Suprapubic skin (tissue), 4 donors: ENCODE measurements around the gene SRPX. TPM values are rescaled to one million over a fixed set of nuclear protein-coding genes. Genes with fewer than 3 reads are reported as not detected.

Experiments used
- DNase-seq, 2 donors: peaks; one replicate each; pipeline ENCODE4 v3.0.0-alpha.2; 2019; ENCODE audit warnings: low spot score in 2 of 2
- H3K27ac ChIP-seq: fragments of 200-600 bp; sonication (generic); one replicate; pipeline ENCODE4 v1.5.1; 2019
- H3K27me3 ChIP-seq: fragments of 200-600 bp; sonication (generic); one replicate; pipeline ENCODE4 v1.5.1; 2019
- H3K36me3 ChIP-seq: fragments of 200-600 bp; sonication (generic); one replicate; pipeline ENCODE4 v1.5.1; 2019
- H3K4me1 ChIP-seq: fragments of 200-600 bp; sonication (generic); one replicate; pipeline ENCODE4 v1.5.1; 2019
- H3K4me3 ChIP-seq: fragments of 200-600 bp; sonication (generic); one replicate; pipeline ENCODE4 v1.5.1; 2019; ENCODE audit warnings: mild to moderate bottlenecking
- H3K9me3 ChIP-seq: fragments of 200-600 bp; sonication (generic); one replicate; pipeline ENCODE4 v1.5.1; 2019
- CTCF ChIP-seq, 2 donors: fragments of 200-600 bp in 1 of 2; fragments of 450-650 bp in 1 of 2; sonication (generic) in 1 of 2; IDR thresholded peaks; one replicate each; pipeline ENCODE4 v1.5.1; 2016 to 2019; ENCODE audit warnings: antibody characterized with exemption in 2 of 2, mild to moderate bottlenecking in 1 of 2, moderate library complexity in 1 of 2
- EP300 ChIP-seq: sonication (generic); formaldehyde crosslinking; IDR thresholded peaks from one replicate; pipeline ENCODE4 v1.6.1; 2017; ENCODE audit warnings: antibody characterized with exemption
- POLR2A ChIP-seq, 2 donors: fragments of 450-650 bp; IDR thresholded peaks; one replicate each; pipeline ENCODE4 v1.6.1; 2017; ENCODE audit warnings: antibody characterized with exemption in 2 of 2, mild to moderate bottlenecking in 2 of 2, moderate library complexity in 2 of 2
- POLR2AphosphoS5 ChIP-seq, 3 donors: sonication (generic); formaldehyde crosslinking; IDR thresholded peaks; one replicate each; pipeline ENCODE4 v1.6.1; 2017; ENCODE audit warnings: antibody characterized with exemption in 3 of 3
- WGBS: methylation state at CpG from one replicate; pipeline ENCODE4 v1.1.5; 2018; 5-methylcytosine and 5-hydroxymethylcytosine counted together
- total RNA-seq, 4 donors: library from RNA; depleted of rRNA; stranded (reverse); fragments of >200 nt; gene quantifications; one replicate each; pipeline ENCODE4 v1.1.0, GENCODE V29; 2016

Gene SRPX
- 10 to 100 TPM; 18.4 to 46.5 (median 36.4) TPM for total RNA-seq

GRCh38 chrX:38220415-38221390 is at the start of gene SRPX:
TSS of gene SRPX (minus strand) at chrX:38220871. CDS start at chrX:38220792, 79 bp downstream.
- 37% methylated on average over 50 of the region's 76 CpGs for WGBS
- H3K27me3 ChIP-seq, result no peaks in the 10 kb centered on the region
- no peak for TF ChIP-seq POLR2A (IDR thresholded peaks at IDR 0.05)
- no peak for TF ChIP-seq EP300
- TF ChIP-seq POLR2AphosphoS5 (IDR thresholded peaks at IDR 0.05), result no peak
- no peak for TF ChIP-seq CTCF (IDR thresholded peaks at IDR 0.05)
- H3K36me3 ChIP-seq, result no peaks in the 10 kb centered on the region
- H3K9me3 ChIP-seq, result no peaks in the 10 kb centered on the region
- DNase-seq, result no peak
- peak within 1 kb of the TSS; percentile 58 for H3K4me3 ChIP-seq
- peak within 1 kb of the TSS; percentile 34 for H3K27ac ChIP-seq
- H3K4me1 ChIP-seq, result peaks cover 11% of the 10 kb centered on the region

- Histone ChIP-seq H3K27me3 (no peaks in the 10 kb centered on the region), H3K4me1 (no peaks in the 10 kb centered on the region), H3K36me3 (no peaks in the 10 kb centered on the region), H3K9me3 (no peaks in the 10 kb centered on the region), H3K4me3 (no peak overlapping the region), H3K27ac (no peak overlapping the region)
- WGBS, result 85% methylated on average over 3 of the region's 3 CpGs
- no peak for DNase-seq
- no peak for TF ChIP-seq CTCF (IDR thresholded peaks at IDR 0.05)
- TF ChIP-seq POLR2A (IDR thresholded peaks at IDR 0.05), result no peak
- TF ChIP-seq POLR2AphosphoS5 (IDR thresholded peaks at IDR 0.05), result no peak
- TF ChIP-seq EP300, result no peak
These were observed 47.3 kb upstream of the SRPX start for GRCh38 chrX:38268011-38268410.

- no peak overlapping the region for H3K4me3 ChIP-seq
- WGBS, result 76% methylated on average over 9 of the region's 9 CpGs
- DNase-seq, result no peak
These were observed 42.3 kb upstream of the SRPX start for GRCh38 chrX:38262715-38263620.

GRCh38 chrX:38260231-38260630 is 39.6 kb upstream of the SRPX start:
- TF ChIP-seq POLR2A (IDR thresholded peaks at IDR 0.05) (no peak), EP300 (no peak), CTCF (IDR thresholded peaks at IDR 0.05) (no peak)
- Histone ChIP-seq H3K4me3 (no peak overlapping the region), H3K27ac (no peak overlapping the region), H3K36me3 (no peaks in the 10 kb centered on the region), H3K27me3 (no peaks in the 10 kb centered on the region), H3K4me1 (no peaks in the 10 kb centered on the region), H3K9me3 (no peaks in the 10 kb centered on the region)
- WGBS, result 33% methylated on average over 4 of the region's 4 CpGs
- DNase-seq, result no peak

More at GRCh38 chrX:38262715-38263620, 42.3 kb upstream of the SRPX start:
- H3K27me3 ChIP-seq, result no peaks in the 10 kb centered on the region
- H3K9me3 ChIP-seq, result no peaks in the 10 kb centered on the region
- no peaks in the 10 kb centered on the region for H3K36me3 ChIP-seq
- TF ChIP-seq CTCF (IDR thresholded peaks at IDR 0.05) (no peak), POLR2AphosphoS5 (IDR thresholded peaks at IDR 0.05) (no peak), EP300 (no peak), POLR2A (IDR thresholded peaks at IDR 0.05) (no peak)
- no peak overlapping the region for H3K27ac ChIP-seq
- H3K4me1 ChIP-seq, result no peaks in the 10 kb centered on the region

- no peaks in the 10 kb centered on the region for H3K36me3 ChIP-seq
These were observed 35.3 kb upstream of the SRPX start for GRCh38 chrX:38256019-38256418.

More at GRCh38 chrX:38256019-38256418, 35.3 kb upstream of the SRPX start:
- Histone ChIP-seq H3K4me3 (no peak overlapping the region), H3K9me3 (no peaks in the 10 kb centered on the region), H3K27ac (no peak overlapping the region), H3K27me3 (no peaks in the 10 kb centered on the region), H3K4me1 (no peaks in the 10 kb centered on the region)
- TF ChIP-seq CTCF (IDR thresholded peaks at IDR 0.05) (no peak), EP300 (no peak), POLR2A (IDR thresholded peaks at IDR 0.05) (no peak), POLR2AphosphoS5 (IDR thresholded peaks at IDR 0.05) (no peak)
- DNase-seq, result no peak
- 84% methylated on average over 20 of the region's 30 CpGs for WGBS
